ENCODE data around the gene POGLUT2. TPM values are rescaled to one million over a fixed set of nuclear protein-coding genes. Genes with fewer than 3 reads are reported as not detected.

Gene POGLUT2
- total and polyA plus RNA-seq, 10 of the 15 experiments (the other 5 are each of a cell fraction or from before 2014, with no cell fraction given) = 2.9 to 11.3 (median 7.6) TPM

DNA sequence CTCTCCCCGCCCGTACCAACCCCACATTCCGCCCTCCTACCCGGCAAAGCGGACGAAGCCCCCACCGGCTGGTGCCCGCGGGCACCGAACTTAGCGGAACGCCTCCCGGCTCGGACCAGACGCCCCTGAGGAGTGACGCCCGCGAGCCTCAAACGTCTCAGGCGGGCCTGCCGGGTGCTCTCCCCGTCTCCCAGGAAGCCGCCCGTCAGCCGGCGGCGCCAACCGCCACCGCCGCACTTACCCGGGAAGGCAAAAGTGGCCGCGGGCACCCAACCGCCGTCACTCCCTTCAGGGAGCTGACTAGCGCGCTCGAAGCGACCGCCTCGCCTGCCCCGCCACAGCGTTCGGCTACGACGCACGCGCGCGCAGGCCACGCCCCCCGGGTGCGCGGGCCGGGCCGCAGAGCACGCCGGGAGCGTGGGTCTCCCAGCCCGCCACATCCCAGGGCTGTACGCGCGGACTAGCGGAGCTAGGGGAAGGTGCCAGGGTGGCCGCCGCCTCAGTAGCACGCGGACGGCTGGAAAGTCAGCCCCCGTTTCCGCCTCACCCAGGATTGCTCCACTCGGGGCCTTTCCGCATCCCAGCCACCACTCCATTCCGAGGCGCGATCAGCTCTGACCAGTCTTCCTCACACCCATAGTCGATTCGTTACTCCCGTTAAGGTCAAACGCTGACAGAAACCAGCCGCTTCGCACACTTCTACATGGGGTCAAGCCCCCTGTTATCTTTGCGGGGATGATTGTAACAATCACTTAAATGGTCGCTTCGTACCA, 25.1 kb downstream of the POGLUT2 start, which contains the start of gene TEX30 (continued):
- TF ChIP-seq BCL11A (IDR thresholded peaks at IDR 0.05; ENCODE audit: low read depth, low read length) (no peak), DPF2 (IDR thresholded peaks at IDR 0.05) (peak; percentile 83), RAD51 (IDR thresholded peaks at IDR 0.05) (no peak), CHD1 (IDR thresholded peaks at IDR 0.05; ENCODE audit: low read depth, low read length) (no peak; the same call in 1 of the 2 replicates), HCFC1 (IDR thresholded peaks at IDR 0.05; ENCODE audit: low read length) (peak; percentile 45; the same call in 1 of the 2 replicates), ZBED1 (IDR thresholded peaks at IDR 0.05; ENCODE audit: borderline replicate concordance) (no peak), TCF7 (IDR thresholded peaks at IDR 0.05; ENCODE audit: borderline replicate concordance) (no peak), ZNF622 (IDR thresholded peaks at IDR 0.05) (no peak), POU2F2 (IDR thresholded peaks at IDR 0.05; ENCODE audit: borderline replicate concordance, low read depth, low read length) (peak; percentile 60; the same call in 2 of the 3 replicates), ATF7 (IDR thresholded peaks at IDR 0.05; ENCODE audit: low read depth) (no peak), POLR2AphosphoS2 (IDR thresholded peaks at IDR 0.05; ENCODE audit: low read depth, low read length) (peak; percentile 96), BMI1 (IDR thresholded peaks at IDR 0.05; ENCODE audit: borderline replicate concordance) (no peak), RFX5 (IDR thresholded peaks at IDR 0.05; ENCODE audit: low read depth, low read length) (no peak), ZNF217 (IDR thresholded peaks at IDR 0.05) (no peak), SPI1 (IDR thresholded peaks at IDR 0.05; ENCODE audit: borderline replicate concordance, insufficient read depth, low read depth, low read length) (no peak), ZNF384 (IDR thresholded peaks at IDR 0.05; ENCODE audit: borderline replicate concordance, low read depth, low read length) (no peak), KAT2A (conservative IDR thresholded peaks at IDR 0.05; ENCODE audit: control insufficient read depth, low read depth, low read length) (no peak)
- TF ChIP-seq, protein P1, sequence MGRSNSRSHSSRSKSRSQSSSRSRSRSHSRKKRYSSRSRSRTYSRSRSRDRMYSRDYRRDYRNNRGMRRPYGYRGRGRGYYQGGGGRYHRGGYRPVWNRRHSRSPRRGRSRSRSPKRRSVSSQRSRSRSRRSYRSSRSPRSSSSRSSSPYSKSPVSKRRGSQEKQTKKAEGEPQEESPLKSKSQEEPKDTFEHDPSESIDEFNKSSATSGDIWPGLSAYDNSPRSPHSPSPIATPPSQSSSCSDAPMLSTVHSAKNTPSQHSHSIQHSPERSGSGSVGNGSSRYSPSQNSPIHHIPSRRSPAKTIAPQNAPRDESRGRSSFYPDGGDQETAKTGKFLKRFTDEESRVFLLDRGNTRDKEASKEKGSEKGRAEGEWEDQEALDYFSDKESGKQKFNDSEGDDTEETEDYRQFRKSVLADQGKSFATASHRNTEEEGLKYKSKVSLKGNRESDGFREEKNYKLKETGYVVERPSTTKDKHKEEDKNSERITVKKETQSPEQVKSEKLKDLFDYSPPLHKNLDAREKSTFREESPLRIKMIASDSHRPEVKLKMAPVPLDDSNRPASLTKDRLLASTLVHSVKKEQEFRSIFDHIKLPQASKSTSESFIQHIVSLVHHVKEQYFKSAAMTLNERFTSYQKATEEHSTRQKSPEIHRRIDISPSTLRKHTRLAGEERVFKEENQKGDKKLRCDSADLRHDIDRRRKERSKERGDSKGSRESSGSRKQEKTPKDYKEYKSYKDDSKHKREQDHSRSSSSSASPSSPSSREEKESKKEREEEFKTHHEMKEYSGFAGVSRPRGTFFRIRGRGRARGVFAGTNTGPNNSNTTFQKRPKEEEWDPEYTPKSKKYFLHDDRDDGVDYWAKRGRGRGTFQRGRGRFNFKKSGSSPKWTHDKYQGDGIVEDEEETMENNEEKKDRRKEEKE (IDR thresholded peaks at IDR 0.05) = no peak
- TF ChIP-seq, protein P2, sequence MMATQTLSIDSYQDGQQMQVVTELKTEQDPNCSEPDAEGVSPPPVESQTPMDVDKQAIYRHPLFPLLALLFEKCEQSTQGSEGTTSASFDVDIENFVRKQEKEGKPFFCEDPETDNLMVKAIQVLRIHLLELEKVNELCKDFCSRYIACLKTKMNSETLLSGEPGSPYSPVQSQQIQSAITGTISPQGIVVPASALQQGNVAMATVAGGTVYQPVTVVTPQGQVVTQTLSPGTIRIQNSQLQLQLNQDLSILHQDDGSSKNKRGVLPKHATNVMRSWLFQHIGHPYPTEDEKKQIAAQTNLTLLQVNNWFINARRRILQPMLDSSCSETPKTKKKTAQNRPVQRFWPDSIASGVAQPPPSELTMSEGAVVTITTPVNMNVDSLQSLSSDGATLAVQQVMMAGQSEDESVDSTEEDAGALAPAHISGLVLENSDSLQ (IDR thresholded peaks at IDR 0.05) = no peak
- TF ChIP-seq, protein P3, sequence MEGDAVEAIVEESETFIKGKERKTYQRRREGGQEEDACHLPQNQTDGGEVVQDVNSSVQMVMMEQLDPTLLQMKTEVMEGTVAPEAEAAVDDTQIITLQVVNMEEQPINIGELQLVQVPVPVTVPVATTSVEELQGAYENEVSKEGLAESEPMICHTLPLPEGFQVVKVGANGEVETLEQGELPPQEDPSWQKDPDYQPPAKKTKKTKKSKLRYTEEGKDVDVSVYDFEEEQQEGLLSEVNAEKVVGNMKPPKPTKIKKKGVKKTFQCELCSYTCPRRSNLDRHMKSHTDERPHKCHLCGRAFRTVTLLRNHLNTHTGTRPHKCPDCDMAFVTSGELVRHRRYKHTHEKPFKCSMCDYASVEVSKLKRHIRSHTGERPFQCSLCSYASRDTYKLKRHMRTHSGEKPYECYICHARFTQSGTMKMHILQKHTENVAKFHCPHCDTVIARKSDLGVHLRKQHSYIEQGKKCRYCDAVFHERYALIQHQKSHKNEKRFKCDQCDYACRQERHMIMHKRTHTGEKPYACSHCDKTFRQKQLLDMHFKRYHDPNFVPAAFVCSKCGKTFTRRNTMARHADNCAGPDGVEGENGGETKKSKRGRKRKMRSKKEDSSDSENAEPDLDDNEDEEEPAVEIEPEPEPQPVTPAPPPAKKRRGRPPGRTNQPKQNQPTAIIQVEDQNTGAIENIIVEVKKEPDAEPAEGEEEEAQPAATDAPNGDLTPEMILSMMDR (IDR thresholded peaks at IDR 0.05 in 2 of 3, conservative IDR thresholded peaks at IDR 0.05 in 1 of 3; ENCODE audit: control insufficient read depth in 2 of 3, extremely low read depth in 1 of 3, insufficient read depth in 1 of 3, low read depth in 3 of 3, low read length in 3 of 3) = no peak
- TF ChIP-seq, protein P4, sequence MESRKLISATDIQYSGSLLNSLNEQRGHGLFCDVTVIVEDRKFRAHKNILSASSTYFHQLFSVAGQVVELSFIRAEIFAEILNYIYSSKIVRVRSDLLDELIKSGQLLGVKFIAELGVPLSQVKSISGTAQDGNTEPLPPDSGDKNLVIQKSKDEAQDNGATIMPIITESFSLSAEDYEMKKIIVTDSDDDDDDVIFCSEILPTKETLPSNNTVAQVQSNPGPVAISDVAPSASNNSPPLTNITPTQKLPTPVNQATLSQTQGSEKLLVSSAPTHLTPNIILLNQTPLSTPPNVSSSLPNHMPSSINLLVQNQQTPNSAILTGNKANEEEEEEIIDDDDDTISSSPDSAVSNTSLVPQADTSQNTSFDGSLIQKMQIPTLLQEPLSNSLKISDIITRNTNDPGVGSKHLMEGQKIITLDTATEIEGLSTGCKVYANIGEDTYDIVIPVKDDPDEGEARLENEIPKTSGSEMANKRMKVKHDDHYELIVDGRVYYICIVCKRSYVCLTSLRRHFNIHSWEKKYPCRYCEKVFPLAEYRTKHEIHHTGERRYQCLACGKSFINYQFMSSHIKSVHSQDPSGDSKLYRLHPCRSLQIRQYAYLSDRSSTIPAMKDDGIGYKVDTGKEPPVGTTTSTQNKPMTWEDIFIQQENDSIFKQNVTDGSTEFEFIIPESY (IDR thresholded peaks at IDR 0.05) = no peak
- TF ChIP-seq, protein P5, sequence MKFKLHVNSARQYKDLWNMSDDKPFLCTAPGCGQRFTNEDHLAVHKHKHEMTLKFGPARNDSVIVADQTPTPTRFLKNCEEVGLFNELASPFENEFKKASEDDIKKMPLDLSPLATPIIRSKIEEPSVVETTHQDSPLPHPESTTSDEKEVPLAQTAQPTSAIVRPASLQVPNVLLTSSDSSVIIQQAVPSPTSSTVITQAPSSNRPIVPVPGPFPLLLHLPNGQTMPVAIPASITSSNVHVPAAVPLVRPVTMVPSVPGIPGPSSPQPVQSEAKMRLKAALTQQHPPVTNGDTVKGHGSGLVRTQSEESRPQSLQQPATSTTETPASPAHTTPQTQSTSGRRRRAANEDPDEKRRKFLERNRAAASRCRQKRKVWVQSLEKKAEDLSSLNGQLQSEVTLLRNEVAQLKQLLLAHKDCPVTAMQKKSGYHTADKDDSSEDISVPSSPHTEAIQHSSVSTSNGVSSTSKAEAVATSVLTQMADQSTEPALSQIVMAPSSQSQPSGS (IDR thresholded peaks at IDR 0.05; ENCODE audit: low read length) = no peak
